Measurements from ENCODE around the gene FAM149A.

Gene FAM149A

GRCh38 chr4:186104114-186104889, at the start of gene FAM149A:
Gene FAM149A (plus strand): TSS chr4:186104704.
- TF ChIP-seq POU6F1 (CRISPR knock-in tag; IDR thresholded peaks at IDR 0.05; ENCODE audit: borderline replicate concordance, low read depth): no peak
- TF ChIP-seq TCF4 (CRISPR knock-in tag; IDR thresholded peaks at IDR 0.05; ENCODE audit: borderline replicate concordance): no peak
- no peak for TF ChIP-seq OSR1 (CRISPR knock-in tag; IDR thresholded peaks at IDR 0.05)
- no peak for TF ChIP-seq ZNF565 (CRISPR knock-in tag; conservative IDR thresholded peaks at IDR 0.05; ENCODE audit: low read depth)
- TF ChIP-seq BACH2 (CRISPR knock-in tag; IDR thresholded peaks at IDR 0.05; ENCODE audit: borderline replicate concordance): no peak
- no peak for TF ChIP-seq ZFP3 (CRISPR knock-in tag; IDR thresholded peaks at IDR 0.05)
- TF ChIP-seq SNAI2 (CRISPR knock-in tag; IDR thresholded peaks at IDR 0.05): no peak
- TF ChIP-seq ZNF70 (CRISPR knock-in tag; IDR thresholded peaks at IDR 0.05): no peak
- TF ChIP-seq TSHZ2 (CRISPR knock-in tag; IDR thresholded peaks at IDR 0.05): no peak
- TF ChIP-seq ZFP30 (CRISPR knock-in tag; IDR thresholded peaks at IDR 0.05): no peak
- TF ChIP-seq ARNTL (CRISPR knock-in tag; IDR thresholded peaks at IDR 0.05; ENCODE audit: borderline replicate concordance, low read depth): no peak
- TF ChIP-seq RARB (CRISPR knock-in tag; IDR thresholded peaks at IDR 0.05): no peak
- TF ChIP-seq PATZ1 (CRISPR knock-in tag; IDR thresholded peaks at IDR 0.05; ENCODE audit: borderline replicate concordance): no peak
- TF ChIP-seq TOX (CRISPR knock-in tag; IDR thresholded peaks at IDR 0.05; ENCODE audit: borderline replicate concordance): no peak
- no peak for TF ChIP-seq ISL1 (CRISPR knock-in tag; IDR thresholded peaks at IDR 0.05)
- TF ChIP-seq PPARA (CRISPR knock-in tag; IDR thresholded peaks at IDR 0.05; ENCODE audit: borderline replicate concordance): no peak
- TF ChIP-seq, protein P1, sequence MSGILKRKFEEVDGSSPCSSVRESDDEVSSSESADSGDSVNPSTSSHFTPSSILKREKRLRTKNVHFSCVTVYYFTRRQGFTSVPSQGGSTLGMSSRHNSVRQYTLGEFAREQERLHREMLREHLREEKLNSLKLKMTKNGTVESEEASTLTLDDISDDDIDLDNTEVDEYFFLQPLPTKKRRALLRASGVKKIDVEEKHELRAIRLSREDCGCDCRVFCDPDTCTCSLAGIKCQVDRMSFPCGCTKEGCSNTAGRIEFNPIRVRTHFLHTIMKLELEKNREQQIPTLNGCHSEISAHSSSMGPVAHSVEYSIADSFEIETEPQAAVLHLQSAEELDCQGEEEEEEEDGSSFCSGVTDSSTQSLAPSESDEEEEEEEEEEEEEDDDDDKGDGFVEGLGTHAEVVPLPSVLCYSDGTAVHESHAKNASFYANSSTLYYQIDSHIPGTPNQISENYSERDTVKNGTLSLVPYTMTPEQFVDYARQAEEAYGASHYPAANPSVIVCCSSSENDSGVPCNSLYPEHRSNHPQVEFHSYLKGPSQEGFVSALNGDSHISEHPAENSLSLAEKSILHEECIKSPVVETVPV (CRISPR knock-in tag; IDR thresholded peaks at IDR 0.05): no peak
- TF ChIP-seq CREB5 (CRISPR knock-in tag; IDR thresholded peaks at IDR 0.05; ENCODE audit: low read depth): no peak
- peak; percentile 48; the same call in 2 of the 3 replicates for ATAC-seq

- no peak for ATAC-seq
- TF ChIP-seq PATZ1 (CRISPR knock-in tag; IDR thresholded peaks at IDR 0.05; ENCODE audit: borderline replicate concordance) (no peak), ESRRG (CRISPR knock-in tag; IDR thresholded peaks at IDR 0.05) (no peak), ARNTL (CRISPR knock-in tag; IDR thresholded peaks at IDR 0.05; ENCODE audit: borderline replicate concordance, low read depth) (no peak), CSDC2 (CRISPR knock-in tag; IDR thresholded peaks at IDR 0.05) (no peak), ZFP30 (CRISPR knock-in tag; IDR thresholded peaks at IDR 0.05) (no peak), TCF4 (CRISPR knock-in tag; IDR thresholded peaks at IDR 0.05; ENCODE audit: borderline replicate concordance) (no peak), ZNF8 (CRISPR knock-in tag; IDR thresholded peaks at IDR 0.05) (no peak), ZNF70 (CRISPR knock-in tag; IDR thresholded peaks at IDR 0.05) (no peak), ZC3H10 (CRISPR knock-in tag; IDR thresholded peaks at IDR 0.05) (no peak)
- TF ChIP-seq, protein P1 (CRISPR knock-in tag; IDR thresholded peaks at IDR 0.05): no peak
Measured at GRCh38 chr4:186058253-186058979, 46.1 kb upstream of the FAM149A start.

Measured in SK-N-SH treated with all-trans-retinoic acid at 6 μM for 48 hours (cell line).